MG63 (cell line): Measurements from ENCODE around the gene POLR1D. TPM values are rescaled to one million over a fixed set of nuclear protein-coding genes. Genes with fewer than 3 reads are reported as not detected.

ENCODE experiments used
- DNase-seq: peaks from one replicate; pipeline ENCODE4 v3.0.0-alpha.2; 2020
- H3K27me3 ChIP-seq: fragments of 250-450 bp; sonication (Bioruptor Pico); 2 replicates; pipeline ENCODE4 v1.5.1; 2020; ENCODE audit warnings: mild to moderate bottlenecking, moderate library complexity
- H3K36me3 ChIP-seq: fragments of 250-450 bp; sonication (Bioruptor Pico); 2 replicates; pipeline ENCODE4 v1.5.1; 2020; ENCODE audit warnings: mild to moderate bottlenecking, moderate library complexity
- H3K4me3 ChIP-seq: fragments of 250-450 bp; sonication (Bioruptor Pico); 2 replicates; pipeline ENCODE4 v1.5.1; 2020; ENCODE audit warnings: mild to moderate bottlenecking, moderate library complexity
- H3K9me3 ChIP-seq: fragments of 250-450 bp; sonication (Bioruptor Pico); 2 replicates; pipeline ENCODE4 v1.5.1; 2020; ENCODE audit warnings: mild to moderate bottlenecking, moderate library complexity
- total RNA-seq: library from RNA; depleted of rRNA; stranded (reverse); fragments of >200 nt; shearing (Covaris generic); gene quantifications from 2 replicates; pipeline ENCODE4 v1.2.3, GENCODE V29; 2014; ENCODE audit warnings: low replicate concordance

POLR1D gene
- total RNA-seq, 1 experiment from 2014 or later: 138 TPM

DNA sequence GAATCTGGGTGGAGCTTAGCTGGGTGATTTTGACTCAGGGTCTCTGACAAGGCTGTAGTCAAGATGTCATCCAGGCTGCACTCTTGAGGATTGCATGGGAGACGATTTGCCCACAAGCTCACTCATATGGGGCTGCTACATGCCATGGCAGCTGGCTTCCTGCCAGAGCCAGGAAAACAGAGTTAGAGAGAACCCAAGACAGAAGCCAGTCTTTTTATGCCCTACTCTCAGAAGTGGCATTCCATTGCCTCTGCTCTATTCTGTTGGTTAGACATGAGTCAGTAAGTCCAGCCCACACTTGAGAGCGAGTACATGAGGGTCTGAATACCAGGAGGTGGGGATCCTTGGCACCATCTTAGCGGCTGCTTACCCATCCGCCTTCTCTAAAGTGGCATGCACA is 9.5 kb downstream of the POLR1D start:
- Histone ChIP-seq H3K4me3 (no peak overlapping the region), H3K27me3 (no peaks in the 10 kb centered on the region), H3K9me3 (no peaks in the 10 kb centered on the region), H3K36me3 (peaks cover 25% of the 10 kb centered on the region)
- no peak for DNase-seq

DNA sequence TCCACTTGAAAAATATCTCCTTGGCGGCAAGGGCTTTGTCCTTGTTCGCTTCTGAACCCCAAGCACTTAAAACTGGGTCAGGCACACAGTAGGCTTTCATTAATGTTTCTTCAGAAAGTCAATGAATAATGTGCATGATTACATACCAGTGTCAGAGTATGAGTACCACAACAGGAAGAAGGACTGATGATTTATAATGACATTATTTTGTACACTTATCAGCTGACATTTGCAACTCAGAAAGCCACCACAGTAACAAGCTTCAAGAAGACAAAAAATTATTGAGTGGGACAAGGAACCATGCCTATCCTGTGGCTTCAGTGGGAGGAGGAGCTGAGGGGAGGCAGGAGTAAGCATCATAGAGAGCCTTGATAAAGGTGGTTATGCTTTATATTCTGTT is 10.0 kb downstream of the POLR1D start:
- no peak for DNase-seq
- no peaks in the 10 kb centered on the region for H3K27me3 ChIP-seq
- H3K9me3 ChIP-seq: no peaks in the 10 kb centered on the region
- H3K4me3 ChIP-seq: no peak overlapping the region
- H3K36me3 ChIP-seq: peaks cover 22% of the 10 kb centered on the region

DNA sequence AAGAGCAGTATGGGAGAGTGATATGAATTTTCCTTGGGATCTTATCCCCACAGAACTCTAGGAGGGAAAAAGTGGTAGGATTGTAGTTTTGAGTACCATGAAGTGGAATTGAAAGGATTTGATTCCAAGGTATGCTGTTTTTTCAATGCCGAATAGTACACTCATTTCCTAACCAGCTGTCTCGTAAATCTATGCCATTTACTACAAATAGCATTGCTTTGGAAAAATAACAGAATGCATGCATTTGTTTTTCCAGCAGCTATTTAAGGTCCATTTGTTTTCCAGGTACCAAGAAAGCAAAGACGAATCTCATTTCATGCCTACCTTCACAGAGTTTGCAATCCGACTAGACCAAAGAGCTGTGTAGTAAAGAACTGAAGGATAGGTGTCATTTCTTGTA is 10.5 kb downstream of the POLR1D start:
- no peak overlapping the region for H3K4me3 ChIP-seq

DNA sequence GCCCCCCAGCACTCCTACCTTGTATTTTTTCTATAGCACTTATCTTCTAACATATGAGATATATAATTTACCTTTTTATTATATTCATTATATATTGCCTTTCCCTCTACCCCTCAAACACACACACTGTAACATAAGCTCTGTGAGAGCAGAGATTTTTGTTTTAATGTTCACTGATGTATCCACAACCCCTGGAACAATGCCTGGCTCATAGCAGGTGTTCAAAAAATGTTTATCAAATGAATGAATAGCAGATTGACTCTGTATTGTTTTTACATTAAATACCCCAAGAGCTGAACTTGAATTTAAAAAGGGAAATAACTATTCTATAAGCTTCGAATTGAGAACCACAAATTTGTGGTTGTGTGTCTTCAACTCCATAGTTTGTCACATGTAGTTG is 11.0 kb downstream of the POLR1D start:
- peaks cover 20% of the 10 kb centered on the region for H3K36me3 ChIP-seq
- DNase-seq: no peak
- H3K27me3 ChIP-seq: no peaks in the 10 kb centered on the region
- no peaks in the 10 kb centered on the region for H3K9me3 ChIP-seq
- H3K4me3 ChIP-seq: no peak overlapping the region

More for the DNA sequence above, 10.5 kb downstream of the POLR1D start:
- H3K36me3 ChIP-seq: peaks cover 20% of the 10 kb centered on the region
- DNase-seq: no peak
- no peaks in the 10 kb centered on the region for H3K27me3 ChIP-seq
- H3K9me3 ChIP-seq: no peaks in the 10 kb centered on the region

DNA sequence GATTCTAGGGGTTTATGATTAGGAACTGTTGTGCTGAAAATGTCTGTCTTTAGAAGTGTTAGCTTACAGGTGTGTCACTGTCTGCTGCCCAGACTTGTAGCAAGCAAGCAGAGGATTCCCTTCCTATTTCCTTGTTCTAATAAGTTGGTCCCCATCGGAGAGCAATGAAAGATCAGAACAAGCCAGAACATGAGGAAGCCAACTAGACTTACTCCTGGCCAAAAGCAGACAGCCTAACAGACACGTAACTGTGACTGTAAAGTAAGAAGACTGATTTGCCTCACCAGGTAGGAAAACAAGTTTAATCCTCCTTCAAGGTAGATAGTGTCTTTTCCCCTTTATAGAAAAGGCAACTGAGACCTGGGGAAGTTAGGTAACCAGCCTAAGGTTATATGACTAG is 12.5 kb downstream of the POLR1D start:
- Histone ChIP-seq H3K4me3 (no peak overlapping the region), H3K9me3 (no peaks in the 10 kb centered on the region)

DNA sequence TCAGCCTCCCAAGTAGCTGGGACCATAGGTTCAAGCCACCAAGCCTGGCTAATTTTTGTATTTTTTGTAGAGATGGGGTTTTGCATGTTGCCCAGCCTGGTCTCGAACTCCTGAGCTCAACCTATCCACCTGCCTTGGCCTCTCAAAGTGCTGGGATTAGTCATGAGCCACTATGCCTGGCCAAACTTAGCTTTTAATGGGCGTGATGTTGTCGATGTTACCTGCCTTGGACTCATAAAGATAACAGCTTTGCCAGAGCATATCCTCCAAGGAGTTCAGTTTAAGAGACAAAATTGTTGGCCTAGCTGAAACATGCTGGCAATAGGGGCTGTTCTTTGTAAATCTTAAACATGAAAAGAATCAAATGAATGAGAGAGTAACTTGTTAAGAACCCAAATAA is 13.1 kb downstream of the POLR1D start:
- H3K4me3 ChIP-seq: no peak overlapping the region
- no peaks in the 10 kb centered on the region for H3K27me3 ChIP-seq
- H3K36me3 ChIP-seq: peaks cover 20% of the 10 kb centered on the region
- H3K9me3 ChIP-seq: no peaks in the 10 kb centered on the region
- DNase-seq: no peak

More for the DNA sequence above, 12.5 kb downstream of the POLR1D start:
- Histone ChIP-seq H3K27me3 (no peaks in the 10 kb centered on the region), H3K36me3 (peaks cover 20% of the 10 kb centered on the region)
- no peak for DNase-seq

DNA sequence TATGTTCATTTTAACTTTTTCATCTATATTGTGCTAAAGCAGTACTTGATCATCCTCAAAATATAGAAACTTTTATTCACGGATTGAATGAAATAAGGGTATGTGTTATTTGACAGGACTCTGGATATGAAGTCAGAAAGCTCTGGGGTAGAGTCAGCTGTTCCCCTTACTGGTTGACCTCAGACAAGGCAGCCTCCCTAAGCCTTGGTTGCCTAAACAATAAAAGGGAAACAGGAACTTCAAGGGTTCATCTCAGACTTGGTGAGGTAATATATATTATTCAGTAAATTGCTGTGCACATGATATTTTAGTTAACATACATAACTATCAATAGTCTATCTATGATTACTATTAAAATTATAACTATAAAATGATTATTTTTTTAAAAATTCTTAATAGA is 13.6 kb downstream of the POLR1D start:
- Histone ChIP-seq H3K36me3 (peaks cover 18% of the 10 kb centered on the region), H3K27me3 (no peaks in the 10 kb centered on the region), H3K9me3 (no peaks in the 10 kb centered on the region), H3K4me3 (no peak overlapping the region)
- DNase-seq: no peak

DNA sequence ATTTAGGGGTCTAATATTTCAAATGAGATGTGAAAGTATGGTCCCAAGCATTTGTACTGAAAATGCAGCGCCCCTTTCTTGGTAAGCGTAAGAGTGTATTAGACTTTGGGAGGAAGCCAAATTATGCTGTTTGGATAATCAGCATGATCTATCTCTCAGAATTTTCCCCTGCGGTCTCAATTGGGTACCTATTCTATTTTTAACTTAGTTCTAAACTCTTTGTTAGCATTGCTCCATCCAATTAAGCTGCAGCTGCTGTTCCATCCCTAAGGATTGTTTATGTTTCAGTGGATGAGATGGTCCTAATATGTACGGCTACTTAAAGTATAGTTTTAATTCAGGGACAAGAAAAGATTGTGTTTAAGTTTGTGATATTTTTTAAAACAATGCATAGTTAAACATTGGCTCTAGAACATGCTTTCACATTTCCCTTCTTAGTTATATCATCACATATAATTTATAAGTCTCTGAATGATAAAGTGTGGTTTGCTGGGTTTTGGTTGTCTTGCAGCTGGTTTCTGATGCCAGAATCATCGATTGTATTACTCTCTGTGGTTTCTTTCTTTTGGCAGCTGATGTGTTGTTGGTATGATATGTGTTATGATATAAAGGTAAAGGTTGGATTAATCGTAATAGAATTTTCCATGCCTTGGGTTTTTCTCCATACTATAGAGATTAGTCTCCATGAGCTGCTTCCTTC is 15.0 kb downstream of the POLR1D start:
- no peak for DNase-seq
- no peaks in the 10 kb centered on the region for H3K9me3 ChIP-seq
- no peaks in the 10 kb centered on the region for H3K27me3 ChIP-seq
- H3K36me3 ChIP-seq: peaks cover 7% of the 10 kb centered on the region
- no peak overlapping the region for H3K4me3 ChIP-seq

DNA sequence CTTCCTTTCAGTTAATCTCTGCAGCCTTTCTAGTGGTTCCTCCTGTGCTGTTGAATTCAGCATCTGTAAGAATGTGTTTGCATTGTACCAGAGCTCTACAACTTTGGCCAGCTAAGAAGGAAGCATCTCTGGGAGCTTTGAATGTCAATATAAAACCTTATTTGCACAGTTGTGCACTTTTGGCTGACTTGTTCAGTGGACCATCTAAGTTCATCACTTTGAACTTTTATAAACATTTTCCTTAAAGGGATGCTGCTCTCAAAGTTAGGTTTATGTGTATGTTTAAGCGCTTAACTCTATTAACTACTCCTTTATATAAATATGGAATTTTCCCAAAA is 15.6 kb downstream of the POLR1D start:
- Histone ChIP-seq H3K27me3 (no peaks in the 10 kb centered on the region), H3K4me3 (no peak overlapping the region), H3K9me3 (no peaks in the 10 kb centered on the region), H3K36me3 (peaks cover 5% of the 10 kb centered on the region)
- no peak for DNase-seq

DNA sequence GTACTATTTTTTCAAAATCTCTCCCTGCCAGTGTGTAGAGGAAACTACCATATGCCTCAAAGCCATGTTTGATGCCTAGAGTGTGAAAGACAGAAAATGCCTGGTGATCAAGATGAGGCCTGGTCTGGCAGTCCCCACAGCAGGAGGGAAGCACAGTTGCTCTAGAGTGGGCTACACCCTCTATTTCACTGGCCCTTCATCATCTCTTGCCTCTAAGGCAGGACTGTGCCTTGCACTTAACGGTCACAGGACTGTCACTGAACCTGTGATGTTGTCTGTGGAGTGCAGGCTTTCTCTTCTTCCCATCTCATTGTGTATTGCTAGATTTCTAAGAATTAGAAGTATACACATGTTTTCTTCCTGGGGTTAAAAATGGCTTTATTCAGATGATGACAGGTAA is 16.3 kb downstream of the POLR1D start:
- H3K36me3 ChIP-seq: peaks cover 5% of the 10 kb centered on the region
- no peak for DNase-seq
- H3K9me3 ChIP-seq: no peaks in the 10 kb centered on the region
- H3K27me3 ChIP-seq: no peaks in the 10 kb centered on the region
- no peak overlapping the region for H3K4me3 ChIP-seq

DNA sequence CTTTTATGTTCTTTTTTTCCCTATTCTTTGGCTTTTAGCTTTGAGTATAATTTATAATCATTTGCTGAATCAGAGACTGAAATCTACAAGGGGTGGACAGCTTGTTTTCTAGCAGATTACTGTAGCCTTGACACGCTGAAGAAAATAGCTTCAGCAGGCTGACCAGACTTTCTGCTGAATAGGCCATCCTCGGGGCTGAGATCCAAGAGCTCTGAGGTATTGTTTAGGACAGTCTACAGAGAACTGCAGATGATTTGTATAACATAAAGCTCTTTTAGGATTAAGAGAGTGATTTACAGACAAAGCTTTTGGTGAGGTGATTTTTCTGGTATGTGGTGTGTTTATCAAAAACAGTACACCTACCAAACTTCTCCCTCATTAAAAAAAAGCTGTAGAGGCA is 16.8 kb downstream of the POLR1D start:
- Histone ChIP-seq H3K36me3 (peaks cover 2% of the 10 kb centered on the region), H3K4me3 (no peak overlapping the region), H3K27me3 (no peaks in the 10 kb centered on the region), H3K9me3 (no peaks in the 10 kb centered on the region)
- DNase-seq: peak; percentile 72

DNA sequence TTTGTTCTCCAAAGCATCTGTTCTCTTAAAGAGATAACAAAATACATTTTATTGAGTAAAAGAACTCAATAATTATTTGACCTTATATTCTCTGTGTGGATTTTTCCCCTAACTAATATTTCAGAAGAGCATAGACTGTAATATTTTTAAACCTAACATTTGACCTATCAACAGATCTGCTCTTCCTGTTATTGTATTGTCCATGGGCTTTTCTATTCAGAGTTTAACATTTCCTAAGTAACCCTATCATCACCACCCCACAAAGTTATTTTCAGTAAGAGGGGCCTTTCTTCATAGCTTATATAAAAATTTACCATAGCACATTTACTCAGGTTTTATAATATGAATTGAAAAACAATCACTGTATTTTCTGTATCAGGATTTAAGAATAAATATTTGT is 17.5 kb downstream of the POLR1D start:
- DNase-seq: no peak
- Histone ChIP-seq H3K4me3 (no peak overlapping the region), H3K36me3 (peaks cover 2% of the 10 kb centered on the region)

DNA sequence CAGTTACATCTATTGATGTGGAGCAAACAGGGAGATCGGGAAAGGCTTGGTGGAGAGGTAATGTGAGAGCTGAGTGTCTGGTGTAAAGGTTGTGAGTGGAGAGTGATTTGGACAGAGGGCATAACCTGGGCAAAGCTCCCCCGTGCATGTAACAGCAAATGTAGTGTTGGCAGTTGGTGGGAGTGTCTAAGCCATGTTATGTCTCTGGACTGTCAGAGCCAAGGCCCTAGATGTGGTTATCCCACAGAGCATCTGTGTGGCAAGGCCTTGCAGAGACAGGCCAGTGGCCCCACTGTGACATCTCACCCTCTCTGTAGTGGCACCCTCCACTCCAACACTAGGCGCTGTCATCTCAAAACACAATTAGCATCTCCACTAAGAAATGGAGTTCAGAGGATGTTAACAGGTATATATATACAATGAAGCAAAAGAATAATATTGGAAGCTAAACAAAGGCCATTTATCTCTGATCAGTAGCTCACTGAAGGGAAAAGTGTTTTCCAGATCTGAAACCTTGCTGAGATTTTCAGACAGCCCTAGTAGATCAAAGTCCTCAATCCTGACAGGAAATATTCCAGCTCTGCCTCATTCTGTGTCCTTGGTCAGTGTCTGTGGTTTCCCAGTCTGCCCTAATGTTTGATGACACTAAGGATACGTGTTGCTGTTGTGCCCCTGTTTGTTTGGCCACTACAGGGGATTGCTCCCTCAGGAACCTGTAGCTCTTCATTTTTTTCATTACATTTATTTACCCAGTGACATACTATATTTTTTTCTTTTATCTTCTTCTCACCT is 20.2 kb downstream of the POLR1D start:
- Histone ChIP-seq H3K36me3 (no peaks in the 10 kb centered on the region; the same call in 1 of the 2 replicates), H3K9me3 (no peaks in the 10 kb centered on the region), H3K4me3 (no peak overlapping the region), H3K27me3 (no peaks in the 10 kb centered on the region)
- DNase-seq: no peak

More for the DNA sequence above, 17.5 kb downstream of the POLR1D start:
- Histone ChIP-seq H3K27me3 (no peaks in the 10 kb centered on the region), H3K9me3 (no peaks in the 10 kb centered on the region)

DNA sequence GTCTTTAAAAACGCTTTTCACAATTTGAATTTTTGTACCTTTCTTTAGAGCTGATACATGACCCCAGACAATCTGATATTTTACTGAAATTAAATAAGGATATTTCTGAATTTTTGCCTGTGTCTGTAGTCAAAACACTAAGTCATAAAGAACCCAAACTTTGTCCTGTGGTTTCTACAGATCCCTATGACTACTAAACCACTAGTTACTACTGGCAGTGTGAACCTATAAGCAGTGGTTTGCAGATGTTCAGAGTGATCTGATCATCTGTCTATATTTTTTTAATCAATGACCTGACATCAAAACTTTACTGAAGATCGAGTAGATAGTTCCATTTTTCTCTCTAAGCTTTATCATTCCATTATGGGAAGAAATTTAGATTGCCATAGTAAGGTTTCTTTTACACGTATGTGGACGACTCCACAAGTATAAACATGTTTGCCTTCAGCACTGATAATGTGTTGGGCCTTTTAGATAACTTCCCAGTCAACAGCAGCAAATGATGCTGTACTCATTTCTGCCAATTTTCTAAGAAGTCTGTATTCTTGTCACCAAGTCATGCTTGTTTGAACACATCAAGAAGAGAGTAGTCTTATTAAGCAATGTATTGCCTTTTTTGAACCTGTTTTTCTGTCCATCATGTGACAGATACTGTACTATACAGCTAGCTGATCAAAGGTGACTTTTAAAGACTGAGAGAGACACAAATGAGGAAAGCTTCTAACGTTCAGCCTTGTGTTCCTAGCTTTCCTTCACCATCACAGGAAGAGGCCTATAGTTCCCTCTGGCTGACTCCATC is 21.8 kb downstream of the POLR1D start:
- Histone ChIP-seq H3K4me3 (no peak overlapping the region), H3K9me3 (no peaks in the 10 kb centered on the region), H3K36me3 (peaks cover 5% of the 10 kb centered on the region), H3K27me3 (no peaks in the 10 kb centered on the region)
- DNase-seq: no peak

DNA sequence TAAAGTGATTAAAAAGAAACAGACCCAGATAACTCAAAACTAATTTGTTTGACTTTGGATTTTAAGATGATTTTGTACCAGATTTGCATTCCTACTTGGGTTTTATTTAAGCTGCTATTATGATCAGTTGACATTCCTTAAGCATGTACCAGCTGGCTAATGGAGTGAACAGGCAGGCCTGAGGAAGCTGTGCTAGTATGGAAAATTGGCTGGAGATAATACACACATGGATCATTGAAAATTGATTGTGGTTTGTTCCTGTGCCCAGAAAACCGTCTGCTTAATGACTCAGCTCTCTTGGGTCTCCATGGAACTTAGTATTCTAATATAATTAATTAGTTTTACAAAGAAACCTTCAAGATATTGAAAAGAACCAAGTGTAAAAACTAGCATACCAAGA is 22.6 kb downstream of the POLR1D start:
- DNase-seq: peak; percentile 67
- no peak overlapping the region for H3K4me3 ChIP-seq
- no peaks in the 10 kb centered on the region for H3K9me3 ChIP-seq
- H3K36me3 ChIP-seq: peaks cover 13% of the 10 kb centered on the region
- H3K27me3 ChIP-seq: no peaks in the 10 kb centered on the region

DNA sequence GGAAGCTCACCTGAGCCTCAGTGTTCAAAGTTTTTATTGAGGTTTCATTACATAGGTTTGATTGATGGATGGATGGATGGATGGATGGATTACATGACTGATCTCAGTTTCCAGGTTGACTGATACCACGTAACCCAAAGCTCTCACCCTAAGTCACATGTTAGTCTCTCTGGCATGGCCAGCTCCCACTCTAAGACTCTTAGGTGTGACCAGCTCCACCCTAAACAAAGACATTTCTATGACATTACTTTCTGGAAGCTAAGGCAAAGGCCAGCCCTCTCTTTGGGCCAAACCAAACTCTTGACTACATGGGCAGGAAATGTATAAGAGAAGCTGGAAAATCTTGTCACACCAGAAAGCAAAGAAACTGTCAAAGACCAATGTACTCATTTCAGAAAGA is 28.6 kb downstream of the POLR1D start:
- Histone ChIP-seq H3K36me3 (peaks cover 47% of the 10 kb centered on the region), H3K9me3 (peaks cover 4% of the 10 kb centered on the region), H3K4me3 (no peak overlapping the region), H3K27me3 (no peaks in the 10 kb centered on the region)
- no peak for DNase-seq

DNA sequence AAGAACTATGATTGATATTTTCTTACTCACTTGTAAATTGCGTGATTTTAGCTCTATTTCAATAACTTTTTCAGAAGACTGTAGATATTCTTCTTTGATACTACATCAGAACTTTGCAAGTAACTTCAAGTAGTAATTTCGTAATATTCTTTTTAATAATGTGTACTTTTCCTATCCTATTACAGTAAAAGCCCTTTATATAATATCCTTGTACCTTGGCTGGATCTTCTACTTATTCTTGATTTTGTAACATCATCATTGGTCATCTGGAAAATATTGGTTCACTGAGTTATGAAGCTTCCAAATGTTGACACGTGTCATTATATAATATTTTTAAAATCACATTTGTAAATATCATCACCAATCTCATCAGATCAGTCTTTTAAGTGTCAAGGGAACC is 32.4 kb downstream of the POLR1D start:
- peaks cover 4% of the 10 kb centered on the region for H3K9me3 ChIP-seq
- DNase-seq: no peak
- H3K4me3 ChIP-seq: no peak overlapping the region
- H3K36me3 ChIP-seq: peaks cover 38% of the 10 kb centered on the region
- no peaks in the 10 kb centered on the region for H3K27me3 ChIP-seq
